Esophagus squamous epithelium (tissue), 5 donors: ENCODE measurements around the gene OR51B5. TPM values are rescaled to one million over a fixed set of nuclear protein-coding genes. Genes with fewer than 3 reads are reported as not detected.

Experiments
- DNase-seq: peaks from one replicate; lab custom pipeline; 2025; lab: John Stamatoyannopoulos, UW
- H3K27ac ChIP-seq, 4 donors: fragments of 200-600 bp; sonication (generic); one replicate each; pipeline ENCODE4 v1.5.1; 2016 to 2019; ENCODE audit warnings: mild to moderate bottlenecking in 1 of 4
- H3K27me3 ChIP-seq, 4 donors: fragments of 200-600 bp; sonication (generic); 1 replicate in 3 of 4; 2 replicates in 1 of 4; pipeline versions ENCODE4 v1.5.1 to v1.6.0; 2017 to 2021; ENCODE audit warnings: antibody characterized with exemption in 1 of 4
- H3K36me3 ChIP-seq, 3 donors: fragments of 200-600 bp; sonication (generic); one replicate each; pipeline ENCODE4 v1.5.1; 2016 to 2019
- H3K4me1 ChIP-seq, 3 donors: fragments of 200-600 bp; sonication (generic); one replicate each; pipeline ENCODE4 v1.5.1; 2017 to 2019
- H3K4me3 ChIP-seq, 4 donors: fragments of 200-600 bp; sonication (generic); 1 replicate in 3 of 4; 2 replicates in 1 of 4; pipeline ENCODE4 v1.5.1; 2016 to 2019; ENCODE audit warnings: mild to moderate bottlenecking in 2 of 4, moderate library complexity in 1 of 4
- H3K9me3 ChIP-seq, 3 donors: fragments of 200-600 bp; sonication (generic); one replicate each; pipeline ENCODE4 v1.5.1; 2016 to 2019
- CTCF ChIP-seq, 6 experiments: fragments of 450-650 bp in 4 of 6; fragments of 200-600 bp in 2 of 6; sonication (generic) in 2 of 6; IDR thresholded peaks; one replicate each; pipeline ENCODE4 v1.5.1; 2016 to 2019; ENCODE audit warnings: antibody characterized with exemption in 6 of 6, mild to moderate bottlenecking in 4 of 6, moderate library complexity in 4 of 6
- POLR2A ChIP-seq, 4 donors: fragments of 450-650 bp; IDR thresholded peaks; one replicate each; pipeline ENCODE4 v1.6.1; 2017; ENCODE audit warnings: antibody characterized with exemption in 4 of 4, mild to moderate bottlenecking in 4 of 4, moderate library complexity in 3 of 4
- WGBS, 2 donors: methylation state at CpG; one replicate each; pipeline ENCODE4 v1.1.5; 2018; 5-methylcytosine and 5-hydroxymethylcytosine counted together
- intact Hi-C: fragments of 100-400 bp; cut with DNase I; formaldehyde crosslinking; loops from one replicate; pipeline ENCODE4 v1.15.0; 2022
- total RNA-seq, 4 donors: library from RNA; depleted of rRNA; stranded (reverse); fragments of >200 nt; gene quantifications; one replicate each; pipeline ENCODE4 v1.1.0, GENCODE V29; 2016
- donor health status: DM: yes; HTN: yes; CAD: no.

Gene OR51B5, protein sequence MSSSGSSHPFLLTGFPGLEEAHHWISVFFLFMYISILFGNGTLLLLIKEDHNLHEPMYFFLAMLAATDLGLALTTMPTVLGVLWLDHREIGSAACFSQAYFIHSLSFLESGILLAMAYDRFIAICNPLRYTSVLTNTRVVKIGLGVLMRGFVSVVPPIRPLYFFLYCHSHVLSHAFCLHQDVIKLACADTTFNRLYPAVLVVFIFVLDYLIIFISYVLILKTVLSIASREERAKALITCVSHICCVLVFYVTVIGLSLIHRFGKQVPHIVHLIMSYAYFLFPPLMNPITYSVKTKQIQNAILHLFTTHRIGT
- total RNA-seq, result under 1 TPM in 1 of 4 donors, not detected in 3; 0.57 TPM

GRCh38 chr11:5343474-5344335 lies at the start of gene OR51B5:
OR51B5 (minus strand) TSS chr11:5343524; CDS start chr11:5343524, 0 bp downstream.
- Histone ChIP-seq H3K9me3 (no peaks in the 10 kb centered on the region), H3K36me3 (no peaks in the 10 kb centered on the region), H3K27me3 (no peaks in the 10 kb centered on the region), H3K27ac (no peak within 1 kb of the TSS), H3K4me1 (no peaks in the 10 kb centered on the region), H3K4me3 (no peak within 1 kb of the TSS)
- WGBS, 2 donors, result 69 to 72% methylated on average over 6 of the region's 6 CpGs
- intact Hi-C loops, result no loop called here
- TF ChIP-seq CTCF (IDR thresholded peaks at IDR 0.05) (no peak), POLR2A (IDR thresholded peaks at IDR 0.05) (no peak)
- DNase-seq, result no peak

- Histone ChIP-seq H3K9me3 (no peaks in the 10 kb centered on the region), H3K27ac (no peak overlapping the region), H3K27me3 (no peaks in the 10 kb centered on the region), H3K4me1 (no peaks in the 10 kb centered on the region), H3K36me3 (no peaks in the 10 kb centered on the region), H3K4me3 (no peak overlapping the region)
- TF ChIP-seq CTCF (IDR thresholded peaks at IDR 0.05), result no peak
- TF ChIP-seq POLR2A (IDR thresholded peaks at IDR 0.05), result no peak
- WGBS, 2 donors, result 33 to 66% methylated on average over 1 to 2 of the region's 2 CpGs
- intact Hi-C loops, result no loop called here
- DNase-seq, result no peak
Observed at GRCh38 chr11:5390210-5390609, 46.9 kb upstream of the OR51B5 start.

DNA sequence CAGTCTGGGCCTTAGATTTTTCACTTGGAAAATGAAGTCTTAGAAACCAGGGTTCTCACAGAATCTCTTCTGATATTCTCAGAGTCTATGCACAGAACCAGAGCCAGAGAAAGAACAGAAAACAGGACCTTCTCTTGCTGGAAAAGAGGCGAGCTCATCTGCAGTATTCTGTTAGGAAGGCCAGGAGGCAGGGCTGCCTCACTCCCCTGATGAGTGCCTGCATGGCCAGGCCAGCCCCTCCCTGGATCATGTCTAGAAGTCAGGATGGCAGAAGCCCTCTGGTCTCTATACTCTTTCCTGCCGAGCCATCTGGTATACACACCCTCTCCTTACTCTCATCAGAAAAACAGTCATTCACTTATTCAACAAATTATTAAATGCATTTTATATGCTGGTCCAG lies 41.0 kb upstream of the OR51B5 start:
- 76 to 81% methylated on average over 2 of the region's 2 CpGs for WGBS, 2 donors

DNA sequence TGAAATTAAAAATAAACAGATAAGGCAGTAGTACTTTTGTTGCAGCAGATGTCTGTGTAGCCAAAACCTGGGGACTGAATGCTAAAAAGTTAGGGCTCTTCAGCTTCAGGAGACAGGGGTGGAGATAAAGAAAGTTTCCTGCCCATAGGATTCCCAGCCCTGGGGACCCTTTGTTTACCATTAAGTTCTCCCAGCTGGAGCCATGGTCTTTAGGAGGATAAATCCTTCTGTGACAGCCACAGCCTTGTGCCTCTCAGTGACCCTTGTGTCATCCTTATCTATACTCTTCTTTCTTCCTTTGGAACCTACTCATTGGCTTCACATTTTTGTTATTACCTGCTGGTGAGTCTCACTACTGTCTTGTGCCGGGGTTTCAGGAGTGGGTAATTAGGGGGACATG lies 40.3 kb upstream of the OR51B5 start, which contains the start of gene OR51M1:
Gene OR51M1, plus strand, starts transcription at position 237 of the 400 bp plus-strand sequence. CDS start 5,587 bp downstream, outside the sequence.
- intact Hi-C loops, result no loop called here
- Histone ChIP-seq H3K9me3 (no peaks in the 10 kb centered on the region), H3K27me3 (no peaks in the 10 kb centered on the region), H3K4me3 (no peak within 1 kb of the TSS), H3K27ac (no peak within 1 kb of the TSS), H3K4me1 (no peaks in the 10 kb centered on the region), H3K36me3 (no peaks in the 10 kb centered on the region)
- no peak for DNase-seq
- TF ChIP-seq CTCF (IDR thresholded peaks at IDR 0.05), result no peak
- TF ChIP-seq POLR2A (IDR thresholded peaks at IDR 0.05), result no peak
- 57% methylated on average over 1 of the region's 1 CpG; no CpG with 5 or more reads in 1 of the 2 donors for WGBS, 2 donors

More for the DNA sequence above, 41.0 kb upstream of the OR51B5 start:
- H3K27me3 ChIP-seq, result no peaks in the 10 kb centered on the region
- no peaks in the 10 kb centered on the region for H3K4me1 ChIP-seq
- TF ChIP-seq POLR2A (IDR thresholded peaks at IDR 0.05), result no peak
- intact Hi-C loops, result no loop called here
- DNase-seq, result no peak
- H3K9me3 ChIP-seq, result no peaks in the 10 kb centered on the region
- H3K27ac ChIP-seq, result no peak overlapping the region
- no peak overlapping the region for H3K4me3 ChIP-seq
- H3K36me3 ChIP-seq, result no peaks in the 10 kb centered on the region

- no peak overlapping the region for H3K27ac ChIP-seq
- no peaks in the 10 kb centered on the region for H3K4me1 ChIP-seq
- H3K4me3 ChIP-seq, result no peak overlapping the region
- H3K9me3 ChIP-seq, result no peaks in the 10 kb centered on the region
- peak in 5 of 6 experiments; percentile 32 to 52 (median 39) for TF ChIP-seq CTCF (IDR thresholded peaks at IDR 0.05)
- no peak for TF ChIP-seq POLR2A (IDR thresholded peaks at IDR 0.05)
- intact Hi-C loops, result no loop called here
- H3K36me3 ChIP-seq, result no peaks in the 10 kb centered on the region
- no peak for DNase-seq
- WGBS, 2 donors, result 73 to 75% methylated on average over 4 of the region's 4 CpGs
- no peaks in the 10 kb centered on the region for H3K27me3 ChIP-seq
Observed at GRCh38 chr11:5380740-5381342, 37.5 kb upstream of the OR51B5 start.
